Measurements from ENCODE around the gene DSC1. TPM values are rescaled to one million over a fixed set of nuclear protein-coding genes. Genes with fewer than 3 reads are reported as not detected.
A peak's percentile ranks its signal among the peaks of the same experiment; 100 is the strongest.

Gene DSC1
- total RNA-seq, 1 experiment from 2014 or later, result not detected

DNA sequence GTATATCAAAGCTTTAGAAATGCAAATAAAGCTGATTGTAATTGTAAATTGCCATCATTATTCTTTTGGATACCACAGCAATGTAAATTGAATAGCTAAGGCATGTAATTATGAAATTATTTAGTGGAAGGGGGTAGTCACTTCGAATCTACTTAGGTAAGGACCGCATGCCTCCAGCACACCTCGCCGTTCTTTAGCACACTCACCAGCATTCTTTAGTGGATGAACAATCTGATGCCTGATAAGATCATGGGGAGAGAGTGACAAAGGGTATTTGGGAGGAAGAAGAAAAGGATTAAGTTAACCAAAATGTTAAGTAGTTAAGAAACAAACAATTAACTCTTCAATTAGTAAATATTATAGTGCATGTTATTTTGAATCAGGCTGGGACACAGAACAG, 46.4 kb upstream of the DSC1 start:
- H4K20me1 ChIP-seq (ENCODE audit: insufficient read depth), result no peaks in the 10 kb centered on the region
- intact Hi-C loops (cut with micrococcal nuclease), result loop anchor here (5.0 to 10.0 kb wide), 3 partner anchors 107 to 204 kb away; partner anchors contain the start of gene DSC2
- no peak for DNase-seq (ENCODE audit: low read depth, low spot score)
- peaks cover 17 to 32% of the 10 kb centered on the region in 2 experiments for H3K4me1 ChIP-seq (ENCODE audit: control insufficient read depth in 1 of 2, insufficient read depth in 2 of 2, low read length in 2 of 2)
- CTCF ChIA-PET, result interaction anchor here (0.6 kb wide), 1 partner anchor 34 kb away, joined by 3 read pairs; no protein-coding TSS in a partner anchor
- H3K4me3 ChIP-seq (replicated peaks in 1 of 2; ENCODE audit: low read depth in 1 of 2, low read length in 2 of 2), result no peak overlapping the region
- no peak overlapping the region for H3K4me2 ChIP-seq (ENCODE audit: low read length)
- ATAC-seq, result no peak
- RAD21 ChIA-PET (ENCODE audit: low non-redundant PET in 1 of 2, low total read pairs in 2 of 2, uncharacterized antibody in 2 of 2, unreplicated experiment in 2 of 2), result no interaction called here
- no TSS peak for BruUV-seq (replicated peaks)
- no peaks in the 10 kb centered on the region for H3K36me3 ChIP-seq (ENCODE audit: control insufficient read depth in 1 of 2, insufficient read depth in 2 of 2, low read length in 2 of 2)
- POLR2A ChIA-PET, result interaction anchor here (1.5 kb wide), 1 partner anchor 10 kb away, joined by 4 read pairs; no protein-coding TSS in a partner anchor
- no peak overlapping the region for H2AFZ ChIP-seq (ENCODE audit: low read depth, low read length, poor library complexity, severe bottlenecking)
- H3K79me2 ChIP-seq (ENCODE audit: insufficient read depth, low read length), result no peaks in the 10 kb centered on the region
- H3K27me3 ChIP-seq (ENCODE audit: insufficient read depth, low read length), result no peaks in the 10 kb centered on the region
- no peaks in the 10 kb centered on the region for H3K9me3 ChIP-seq (ENCODE audit: control insufficient read depth in 1 of 2, insufficient read depth in 1 of 2, low read depth in 1 of 2, low read length in 2 of 2)
- TF ChIP-seq FOSL1 (IDR thresholded peaks at IDR 0.05; ENCODE audit: low read depth) (no peak), ZNF274 (IDR thresholded peaks at IDR 0.05; ENCODE audit: low read depth, low read length) (no peak), CEBPB (IDR thresholded peaks at IDR 0.05; ENCODE audit: low read depth) (no peak), ZFX (IDR thresholded peaks at IDR 0.05) (no peak), POLR2A (IDR thresholded peaks at IDR 0.05; ENCODE audit: borderline replicate concordance, extremely low read depth, insufficient read depth, insufficient read length) (no peak), CBX3 (IDR thresholded peaks at IDR 0.05; ENCODE audit: low read depth) (no peak)
- H3K9me2 ChIP-seq (ENCODE audit: insufficient read depth), result 0 out of 2 replicates have a peak, but pooled peaks cover 3% of the 10 kb centered on the region
- H3K9ac ChIP-seq (ENCODE audit: low read length), result no peak overlapping the region
- H3K27ac ChIP-seq (ENCODE audit: low read depth, low read length), result no peak overlapping the region

GRCh38 chr18:31207391-31207790, 44.7 kb upstream of the DSC1 start:
- ATAC-seq (peak; percentile 15; the same call in 1 of the 2 replicates), DNase-seq (ENCODE audit: low read depth, low spot score) (no peak)
- Histone ChIP-seq H3K4me3 (replicated peaks in 1 of 2; ENCODE audit: low read depth in 1 of 2, low read length in 2 of 2) (peak overlapping the region in 1 of 2 experiments; percentile 20; a peak in 2 of 4 replicates), H3K4me1 (ENCODE audit: control insufficient read depth in 1 of 2, insufficient read depth in 2 of 2, low read length in 2 of 2) (peaks cover 17 to 32% of the 10 kb centered on the region in 2 experiments), H3K9ac (ENCODE audit: low read length) (0 out of 2 replicates have a peak overlapping the region, but pooled peaks have one; percentile 5), H2AFZ (ENCODE audit: low read depth, low read length, poor library complexity, severe bottlenecking) (peak overlapping the region; percentile 57), H3K27me3 (ENCODE audit: insufficient read depth, low read length) (no peaks in the 10 kb centered on the region), H4K20me1 (ENCODE audit: insufficient read depth) (no peaks in the 10 kb centered on the region), H3K4me2 (ENCODE audit: low read length) (peak overlapping the region; percentile 50), H3K9me3 (ENCODE audit: control insufficient read depth in 1 of 2, insufficient read depth in 1 of 2, low read depth in 1 of 2, low read length in 2 of 2) (no peaks in the 10 kb centered on the region), H3K36me3 (ENCODE audit: control insufficient read depth in 1 of 2, insufficient read depth in 2 of 2, low read length in 2 of 2) (no peaks in the 10 kb centered on the region), H3K27ac (ENCODE audit: low read depth, low read length) (peak overlapping the region; percentile 32), H3K9me2 (ENCODE audit: insufficient read depth) (0 out of 2 replicates have a peak, but pooled peaks cover 3% of the 10 kb centered on the region), H3K79me2 (ENCODE audit: insufficient read depth, low read length) (no peaks in the 10 kb centered on the region)
- TSS peak; percentile 71 for BruUV-seq (replicated peaks)
- POLR2A ChIA-PET, result interaction anchor here (0.6 to 1.7 kb wide), 6 partner anchors 8 to 107 kb away, joined by 3 to 5 read pairs (median 3); no protein-coding TSS in a partner anchor
- TF ChIP-seq EGR1 (IDR thresholded peaks at IDR 0.05; ENCODE audit: low read depth) (no peak), MAX (IDR thresholded peaks at IDR 0.05) (no peak), JUND (IDR thresholded peaks at IDR 0.05) (no peak), ZNF274 (IDR thresholded peaks at IDR 0.05; ENCODE audit: low read depth, low read length) (no peak), EZH2phosphoT487 (IDR thresholded peaks at IDR 0.05; ENCODE audit: borderline replicate concordance) (no peak), RAD21 (IDR thresholded peaks at IDR 0.05; ENCODE audit: low read depth) (no peak), POLR2A (IDR thresholded peaks at IDR 0.05; ENCODE audit: borderline replicate concordance, extremely low read depth, insufficient read depth, insufficient read length) (no peak)
- TF ChIP-seq, protein P1, sequence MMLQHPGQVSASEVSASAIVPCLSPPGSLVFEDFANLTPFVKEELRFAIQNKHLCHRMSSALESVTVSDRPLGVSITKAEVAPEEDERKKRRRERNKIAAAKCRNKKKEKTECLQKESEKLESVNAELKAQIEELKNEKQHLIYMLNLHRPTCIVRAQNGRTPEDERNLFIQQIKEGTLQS (IDR thresholded peaks at IDR 0.05), result no peak
- TF ChIP-seq, protein P2, sequence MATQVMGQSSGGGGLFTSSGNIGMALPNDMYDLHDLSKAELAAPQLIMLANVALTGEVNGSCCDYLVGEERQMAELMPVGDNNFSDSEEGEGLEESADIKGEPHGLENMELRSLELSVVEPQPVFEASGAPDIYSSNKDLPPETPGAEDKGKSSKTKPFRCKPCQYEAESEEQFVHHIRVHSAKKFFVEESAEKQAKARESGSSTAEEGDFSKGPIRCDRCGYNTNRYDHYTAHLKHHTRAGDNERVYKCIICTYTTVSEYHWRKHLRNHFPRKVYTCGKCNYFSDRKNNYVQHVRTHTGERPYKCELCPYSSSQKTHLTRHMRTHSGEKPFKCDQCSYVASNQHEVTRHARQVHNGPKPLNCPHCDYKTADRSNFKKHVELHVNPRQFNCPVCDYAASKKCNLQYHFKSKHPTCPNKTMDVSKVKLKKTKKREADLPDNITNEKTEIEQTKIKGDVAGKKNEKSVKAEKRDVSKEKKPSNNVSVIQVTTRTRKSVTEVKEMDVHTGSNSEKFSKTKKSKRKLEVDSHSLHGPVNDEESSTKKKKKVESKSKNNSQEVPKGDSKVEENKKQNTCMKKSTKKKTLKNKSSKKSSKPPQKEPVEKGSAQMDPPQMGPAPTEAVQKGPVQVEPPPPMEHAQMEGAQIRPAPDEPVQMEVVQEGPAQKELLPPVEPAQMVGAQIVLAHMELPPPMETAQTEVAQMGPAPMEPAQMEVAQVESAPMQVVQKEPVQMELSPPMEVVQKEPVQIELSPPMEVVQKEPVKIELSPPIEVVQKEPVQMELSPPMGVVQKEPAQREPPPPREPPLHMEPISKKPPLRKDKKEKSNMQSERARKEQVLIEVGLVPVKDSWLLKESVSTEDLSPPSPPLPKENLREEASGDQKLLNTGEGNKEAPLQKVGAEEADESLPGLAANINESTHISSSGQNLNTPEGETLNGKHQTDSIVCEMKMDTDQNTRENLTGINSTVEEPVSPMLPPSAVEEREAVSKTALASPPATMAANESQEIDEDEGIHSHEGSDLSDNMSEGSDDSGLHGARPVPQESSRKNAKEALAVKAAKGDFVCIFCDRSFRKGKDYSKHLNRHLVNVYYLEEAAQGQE (IDR thresholded peaks at IDR 0.05; ENCODE audit: low read depth), result no peak
- intact Hi-C loops (cut with micrococcal nuclease), result loop anchor here (5.0 to 10.0 kb wide), 3 partner anchors 105 to 203 kb away; partner anchors contain the start of gene DSC2
- RAD21 ChIA-PET (ENCODE audit: low non-redundant PET in 1 of 2, low total read pairs in 2 of 2, uncharacterized antibody in 2 of 2, unreplicated experiment in 2 of 2), result interaction anchor here (0.6 to 1.1 kb wide), 3 partner anchors 26 to 65 kb away, joined by 3 read pairs; no protein-coding TSS in a partner anchor
- CTCF ChIA-PET, result interaction anchor here (0.8 to 1.2 kb wide), 2 partner anchors 10 to 35 kb away, joined by 3 to 6 read pairs; no protein-coding TSS in a partner anchor

All from HCT116 (cell line).